HUDEP-2 (cell line): ENCODE results near the gene ISX.

ENCODE experiments used
- DNase-seq, 76 experiments: peaks; one replicate each; lab custom pipeline; 2025; ENCODE audit not compliant: unreplicated experiment in 76 of 76; lab: John Stamatoyannopoulos, UW

ISX gene

GRCh38 chr22:35051791-35052190, 14.2 kb upstream of the ISX start:
- DNase-seq = no peak

- DNase-seq = no peak
These were observed 12.7 kb upstream of the ISX start for GRCh38 chr22:35053060-35053835.

GRCh38 chr22:35054064-35054463, 11.9 kb upstream of the ISX start:
- no peak for DNase-seq

GRCh38 chr22:35056486-35056885, 9.5 kb upstream of the ISX start:
- no peak for DNase-seq

GRCh38 chr22:35057155-35057554, 8.8 kb upstream of the ISX start:
- no peak for DNase-seq

- DNase-seq = no peak
These were observed 6.3 kb upstream of the ISX start for GRCh38 chr22:35059632-35060031.

- DNase-seq = peak in 7 of 76 experiments; percentile 3 to 25 (median 17)
These were observed 1.3 kb upstream of the ISX start for GRCh38 chr22:35064664-35065063.

- no peak for DNase-seq
These were observed 775 bp upstream of the ISX start for GRCh38 chr22:35065183-35065582.

- DNase-seq = no peak
These were observed 810 bp downstream of the ISX start for GRCh38 chr22:35066768-35067167.

- DNase-seq = no peak
These were observed 3.6 kb downstream of the ISX start for GRCh38 chr22:35069541-35069940.

GRCh38 chr22:35070451-35071093, 4.6 kb downstream of the ISX start:
- no peak for DNase-seq

GRCh38 chr22:35071784-35072183, 5.8 kb downstream of the ISX start:
- no peak for DNase-seq

GRCh38 chr22:35072925-35073324, 7.0 kb downstream of the ISX start:
- no peak for DNase-seq

GRCh38 chr22:35074583-35074982, 8.6 kb downstream of the ISX start:
- DNase-seq = no peak

GRCh38 chr22:35076630-35077029, 10.7 kb downstream of the ISX start:
- no peak for DNase-seq

GRCh38 chr22:35085621-35086020, 19.7 kb downstream of the ISX start:
- no peak for DNase-seq

- DNase-seq = no peak
These were observed 23.2 kb downstream of the ISX start for GRCh38 chr22:35089139-35089538.

GRCh38 chr22:35092406-35092805, 26.4 kb downstream of the ISX start:
- DNase-seq = no peak

GRCh38 chr22:35098921-35099320, 33.0 kb downstream of the ISX start:
- DNase-seq = no peak

GRCh38 chr22:35099883-35100282, 33.9 kb downstream of the ISX start:
- DNase-seq = no peak

- DNase-seq = peak in 2 of 76 experiments; percentile 4 to 19
These were observed 36.7 kb downstream of the ISX start for GRCh38 chr22:35102663-35103062.

GRCh38 chr22:35103761-35104160, 37.8 kb downstream of the ISX start:
- no peak for DNase-seq
